Measurements from ENCODE around the gene KBTBD7. TPM values are rescaled to one million over a fixed set of nuclear protein-coding genes. Genes with fewer than 3 reads are reported as not detected.

KBTBD7 gene
- total and polyA plus RNA-seq, 2 of the 8 experiments (the other 6 are each of a cell fraction or from before 2014, with no cell fraction given) = 10.2 to 17.4 TPM

- no peak overlapping the region for H3K27ac ChIP-seq (ENCODE audit: low read depth, low read length)
- no peak overlapping the region for H2BK12ac ChIP-seq (ENCODE audit: low read depth, low read length)
- H2AFZ ChIP-seq (ENCODE audit: low read length) = no peak overlapping the region
- no peak overlapping the region for H3K4me3 ChIP-seq (ENCODE audit: extremely low read depth in 1 of 4, insufficient read depth in 2 of 4, low read depth in 3 of 4, low read length in 4 of 4)
- no peaks in the 10 kb centered on the region for H3K36me3 ChIP-seq (ENCODE audit: control insufficient read depth in 2 of 4, insufficient read depth in 4 of 4, low read length in 3 of 4)
- 87% methylated on average over 6 of the region's 6 CpGs; no CpG with 5 or more reads in 1 of the 2 experiments for WGBS, 2 experiments (ENCODE audit: extremely low coverage in 1 of 2, insufficient coverage in 1 of 2, insufficient read length in 1 of 2, insufficient replicate concordance in 2 of 2, low coverage in 1 of 2, low lambda C conversion rate in 2 of 2, missing lambda C conversion rate in 1 of 2)
- 0 out of 2 replicates have a peak, but pooled peaks cover 2% of the 10 kb centered on the region for H3K23me2 ChIP-seq (ENCODE audit: low read depth, low read length)
- H3K18ac ChIP-seq (ENCODE audit: extremely low read depth, low read length) = no peak overlapping the region
- no peaks in the 10 kb centered on the region for H3K27me3 ChIP-seq (replicated peaks in 1 of 4; ENCODE audit: control insufficient read depth in 3 of 4, extremely low read depth in 1 of 4, insufficient read depth in 3 of 4, low read length in 3 of 4)
- no peak overlapping the region for H3K23ac ChIP-seq (ENCODE audit: insufficient read length)
- H2BK120ac ChIP-seq (replicated peaks; ENCODE audit: low read depth, low read length) = no peak overlapping the region
- FAIRE-seq (no peak), DNase-seq (ENCODE audit: low read depth in 1 of 2, low spot score in 2 of 2) (no peak)
- no peak overlapping the region for H4K8ac ChIP-seq (ENCODE audit: extremely low read depth, insufficient read depth, low read length)
- H4K20me1 ChIP-seq (replicated peaks in 1 of 2; ENCODE audit: control insufficient read depth in 1 of 2, insufficient read depth in 2 of 2, low read length in 2 of 2) = peaks cover 0 to 2% of the 10 kb centered on the region in 2 experiments
- no peaks in the 10 kb centered on the region; a peak in 1 of 4 replicates for H3K9me3 ChIP-seq (ENCODE audit: insufficient read depth in 2 of 2, low read depth in 1 of 2, low read length in 1 of 2)
- H2BK5ac ChIP-seq (ENCODE audit: low read depth, low read length) = no peak overlapping the region
- no peak overlapping the region for H4K5ac ChIP-seq (ENCODE audit: insufficient read length, low read depth, low read length)
- no peak overlapping the region for H3K4ac ChIP-seq (replicated peaks; ENCODE audit: insufficient read length, low read depth, low read length)
- H3K4me2 ChIP-seq (ENCODE audit: insufficient read depth in 1 of 2, low read depth in 2 of 2, low read length in 2 of 2) = no peak overlapping the region
- H2BK20ac ChIP-seq (ENCODE audit: low read length) = no peak overlapping the region
- H3K14ac ChIP-seq (ENCODE audit: insufficient read length) = no peak overlapping the region
- H3K9ac ChIP-seq (replicated peaks in 1 of 4; ENCODE audit: extremely low read depth in 1 of 4, low read depth in 3 of 4, low read length in 3 of 4) = no peak overlapping the region
- H3K4me1 ChIP-seq (replicated peaks in 1 of 4; ENCODE audit: control insufficient read depth in 3 of 4, insufficient read depth in 4 of 4, low read length in 3 of 4) = peaks cover 0 to 5% (median 2%) of the 10 kb centered on the region in 4 experiments; a peak in 3 of 7 replicates
- H2BK15ac ChIP-seq (ENCODE audit: low read length) = no peak overlapping the region
- no peak overlapping the region for H3K56ac ChIP-seq (replicated peaks; ENCODE audit: insufficient read length, low read depth, low read length)
- H2AK5ac ChIP-seq (ENCODE audit: low read depth, low read length) = no peak overlapping the region
- CTCF ChIA-PET (ENCODE audit: partially characterized antibody) = no interaction called here
- H3K79me2 ChIP-seq (ENCODE audit: control insufficient read depth in 1 of 2, insufficient read depth in 2 of 2, low read length in 2 of 2) = peaks cover 0 to 8% of the 10 kb centered on the region in 2 experiments; a peak in 2 of 4 replicates
- TF ChIP-seq E2F6 (IDR thresholded peaks at IDR 0.05) (no peak), SP1 (IDR thresholded peaks at IDR 0.05; ENCODE audit: low read depth, low read length) (no peak), ZNF274 (IDR thresholded peaks at IDR 0.05; ENCODE audit: borderline replicate concordance, extremely low read depth, low read length) (no peak), TCF12 (IDR thresholded peaks at IDR 0.05; ENCODE audit: low read depth, low read length) (no peak), RBBP5 (IDR thresholded peaks at IDR 0.05; ENCODE audit: borderline replicate concordance, low read depth, low read length) (no peak), TAF1 (IDR thresholded peaks at IDR 0.05; ENCODE audit: low read depth, low read length) (no peak)
- POLR2A ChIA-PET (ENCODE audit: partially characterized antibody) = no interaction called here
- no peaks in the 10 kb centered on the region for H3K79me1 ChIP-seq (ENCODE audit: low read depth, low read length)
- no peak overlapping the region for H4K91ac ChIP-seq (replicated peaks; ENCODE audit: insufficient read length, low read length)
These were observed 5.8 kb downstream of the KBTBD7 start for GRCh38 chr13:41188584-41188983.
